Measurements from ENCODE around the gene PDGFD.

DNA sequence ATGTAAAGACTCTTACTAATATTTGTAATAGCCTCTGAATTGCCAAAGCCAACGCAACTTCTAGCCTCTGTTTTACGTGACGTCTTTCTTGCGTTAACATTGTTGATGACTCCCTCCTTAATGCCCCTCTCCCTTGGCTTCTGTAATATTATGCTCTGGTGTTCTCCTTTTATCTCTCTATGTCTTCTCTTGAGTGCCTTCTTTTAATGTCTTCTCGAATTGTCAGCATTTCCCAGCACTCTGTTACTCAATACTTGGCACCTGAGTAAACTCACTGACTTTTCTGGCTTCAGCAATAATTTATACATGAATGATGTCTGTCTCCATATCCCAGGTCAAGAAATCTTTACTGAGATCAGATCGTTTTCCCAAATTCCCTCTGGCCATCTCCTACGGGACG, 196.0 kb downstream of the PDGFD start:
- no peak for TF ChIP-seq ZNF384 (IDR thresholded peaks at IDR 0.05)
- TF ChIP-seq FOXA1 (IDR thresholded peaks at IDR 0.05), result no peak
- TF ChIP-seq, protein P1, sequence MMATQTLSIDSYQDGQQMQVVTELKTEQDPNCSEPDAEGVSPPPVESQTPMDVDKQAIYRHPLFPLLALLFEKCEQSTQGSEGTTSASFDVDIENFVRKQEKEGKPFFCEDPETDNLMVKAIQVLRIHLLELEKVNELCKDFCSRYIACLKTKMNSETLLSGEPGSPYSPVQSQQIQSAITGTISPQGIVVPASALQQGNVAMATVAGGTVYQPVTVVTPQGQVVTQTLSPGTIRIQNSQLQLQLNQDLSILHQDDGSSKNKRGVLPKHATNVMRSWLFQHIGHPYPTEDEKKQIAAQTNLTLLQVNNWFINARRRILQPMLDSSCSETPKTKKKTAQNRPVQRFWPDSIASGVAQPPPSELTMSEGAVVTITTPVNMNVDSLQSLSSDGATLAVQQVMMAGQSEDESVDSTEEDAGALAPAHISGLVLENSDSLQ (IDR thresholded peaks at IDR 0.05), result no peak
- TF ChIP-seq TARDBP (IDR thresholded peaks at IDR 0.05), result no peak
- TF ChIP-seq LEF1 (IDR thresholded peaks at IDR 0.05; ENCODE audit: borderline replicate concordance), result no peak
